Heart right ventricle (tissue), 16 donors: Measurements from ENCODE around the gene ARHGEF7. TPM values are rescaled to one million over a fixed set of nuclear protein-coding genes. Genes with fewer than 3 reads are reported as not detected.
A peak's percentile ranks its signal among the peaks of the same experiment; 100 is the strongest.

ENCODE experiments used
- ATAC-seq, 8 donors: fragments of 200-7000 bp; cut with Tn5 transposase; one replicate each; pipeline ENCODE4 v1.9.1; 2020; ENCODE audit warnings: mild to moderate bottlenecking in 8 of 8, moderate library complexity in 8 of 8, moderate number of reproducible peaks in 1 of 8
- DNase-seq, 2 donors: peaks; one replicate each; pipeline ENCODE4 v3.0.0-alpha.2; 2020
- H3K27ac ChIP-seq, 10 donors: fragments of 200-600 bp; sonication (generic) in 2 of 10; one replicate each; pipeline versions ENCODE4 v1.5.0 to v1.8.0; 2020 to 2022; ENCODE audit warnings: mild to moderate bottlenecking in 3 of 10
- H3K27me3 ChIP-seq, 7 donors: fragments of 200-600 bp; one replicate each; pipeline ENCODE4 v1.8.0; 2021 to 2022; ENCODE audit warnings: mild to moderate bottlenecking in 2 of 7
- H3K36me3 ChIP-seq, 9 donors: fragments of 200-600 bp; sonication (generic) in 1 of 9; one replicate each; pipeline versions ENCODE4 v1.5.0 to v1.8.0; 2020 to 2022; ENCODE audit warnings: mild to moderate bottlenecking in 2 of 9
- H3K4me1 ChIP-seq, 9 donors: fragments of 200-600 bp; sonication (generic) in 1 of 9; one replicate each; pipeline versions ENCODE4 v1.5.0 to v1.8.0; 2020 to 2022; ENCODE audit warnings: mild to moderate bottlenecking in 4 of 9
- H3K4me3 ChIP-seq, 10 donors: fragments of 200-600 bp; sonication (generic) in 2 of 10; one replicate each; pipeline versions ENCODE4 v1.5.0 to v1.8.0; 2020 to 2022; ENCODE audit warnings: mild to moderate bottlenecking in 7 of 10, moderate library complexity in 2 of 10
- H3K9me3 ChIP-seq, 11 donors: fragments of 200-600 bp in 10 of 11; sonication (generic) in 2 of 11; one replicate each; pipeline versions ENCODE4 v1.5.0 to v1.8.0; 2013 to 2022; ENCODE audit warnings: mild to moderate bottlenecking in 2 of 11, control low read depth in 1 of 11, moderate library complexity in 1 of 11
- WGBS, 2 donors: extraction: QIAGEN DNeasy Blood & Tissue Kit; methylation state at CpG; one replicate each; pipeline ENCODE4 v1.1.7; 2013; ENCODE audit warnings: inconsistent platforms in 1 of 2; 5-methylcytosine and 5-hydroxymethylcytosine counted together
- intact Hi-C, 10 donors: fragments of 100-400 bp; cut with DNase I; formaldehyde crosslinking; loops; one replicate each; pipeline versions ENCODE4 v1.11.1 to v1.14.2; 2022
- polyA plus RNA-seq, 2 donors: library from polyadenylated mRNA; stranded (reverse); fragments of 200-250 nt; gene quantifications; one replicate each; pipeline ENCODE4 v1.2.3, GENCODE V29; 2013
- total RNA-seq, 10 donors: library from RNA; stranded (reverse); fragmentation: NEBNext Ultra II Directional in 3 of 10; extraction: Animal tissue kit (Norgen Biotek cat#: 25700) in 3 of 10; gene quantifications; one replicate each; pipeline versions ENCODE4 v1.2.1 to v1.2.4, GENCODE V29; 2021 to 2023
- TF ChIP-seq, protein P1 (sequence below), 9 donors: fragments of 200-600 bp; sonication (generic) in 2 of 9; IDR thresholded peaks; one replicate each; pipeline versions ENCODE4 v1.5.0 to v1.8.0; 2021 to 2022; ENCODE audit warnings: antibody characterized with exemption in 9 of 9, mild to moderate bottlenecking in 5 of 9, moderate library complexity in 1 of 9
- donor health status: Arrhythmogenic right ventricular cardiomyopathy.
- donor health status: ischemic (EF 13 %, LVEDD 7.1; RV severe dilation, severe dysfunction).
- donor health status: healthy with polysubstance abuse.
- donor health status: DM: no; HTN: yes; CAD: no.
- donor health status: DM: no; HTN: no; CAD: no.
- donor health status: ischemic (EF 25% LVEDD 6.9; RV normal size, moderate dysfunction).
- donor health status: ischemic (EF 25% LVEDD 5.7; RV mildly dilated, moderate dysfunction).
- donor health status: healthy.
- donor health status: DM: yes; HTN: yes; CAD: no.
- donor health status: Ischemic cardiomyopathy.
- donor health status: ischemic (EF 35%, LVEDD 5.7; RV mildly dilated, moderate dysfunction).
- donor health status: nonischemic (EF 11% LVEDD 7.7; RV severe dilation, severe dysfunction).
- donor health status: DM: yes; HTN: yes; CAD: no.
- donor health status: PGD.
- donor health status: ischemic (EF 29% LVEDD 5.4; RV normal size, mild dysfunction).
- donor health status: nonischemic (EF 23%, LVEDD 6.1; RV moderate dilation, normal function).

The ARHGEF7 gene
- total and polyA plus RNA-seq, 12 donors: 18.4 to 56.6 (median 43.1) TPM

DNA sequence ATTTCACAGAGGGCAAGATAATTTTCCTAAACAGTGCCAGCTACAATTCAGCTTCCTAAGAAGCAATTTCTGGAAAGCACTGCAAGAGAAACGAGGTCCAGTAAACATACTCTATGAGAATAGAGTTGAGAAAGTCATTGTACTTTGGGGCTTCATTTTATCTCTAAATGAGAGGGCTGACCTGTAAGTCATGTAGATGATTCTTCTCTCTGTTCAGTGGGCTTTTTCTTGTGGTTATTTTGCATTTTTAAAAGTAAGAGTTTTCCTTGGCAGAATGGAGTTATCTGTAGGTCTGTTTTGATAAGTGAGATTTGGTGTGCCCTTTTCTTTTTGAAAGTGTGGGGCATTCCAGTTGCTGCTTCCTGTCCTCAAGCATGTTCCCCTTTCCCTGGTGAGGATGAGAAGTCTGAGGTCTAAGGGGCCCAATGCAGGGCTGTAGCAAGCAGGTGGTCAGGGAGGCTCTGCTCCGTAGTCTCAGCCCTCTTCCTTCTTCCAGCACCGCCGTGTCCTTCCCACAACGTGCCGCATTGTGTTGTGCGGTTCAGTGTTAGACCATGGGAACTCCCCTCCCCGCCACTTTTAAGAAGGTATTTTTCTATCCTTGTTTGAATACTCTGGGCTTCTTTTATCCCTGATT is 86.3 kb downstream of the ARHGEF7 start:
- DNase-seq (no peak), ATAC-seq (no peak)
- Histone ChIP-seq H3K27ac (peak overlapping the region in 9 of 10 donors; percentile 54 to 84 (median 79)), H3K4me1 (peaks cover 14 to 73% (median 46%) of the 10 kb centered on the region in 9 donors), H3K4me3 (no peak overlapping the region), H3K9me3 (no peaks in the 10 kb centered on the region), H3K36me3 (peaks cover 0 to 20% (median 0%) of the 10 kb centered on the region in 9 donors), H3K27me3 (no peaks in the 10 kb centered on the region)
- TF ChIP-seq, protein P1, sequence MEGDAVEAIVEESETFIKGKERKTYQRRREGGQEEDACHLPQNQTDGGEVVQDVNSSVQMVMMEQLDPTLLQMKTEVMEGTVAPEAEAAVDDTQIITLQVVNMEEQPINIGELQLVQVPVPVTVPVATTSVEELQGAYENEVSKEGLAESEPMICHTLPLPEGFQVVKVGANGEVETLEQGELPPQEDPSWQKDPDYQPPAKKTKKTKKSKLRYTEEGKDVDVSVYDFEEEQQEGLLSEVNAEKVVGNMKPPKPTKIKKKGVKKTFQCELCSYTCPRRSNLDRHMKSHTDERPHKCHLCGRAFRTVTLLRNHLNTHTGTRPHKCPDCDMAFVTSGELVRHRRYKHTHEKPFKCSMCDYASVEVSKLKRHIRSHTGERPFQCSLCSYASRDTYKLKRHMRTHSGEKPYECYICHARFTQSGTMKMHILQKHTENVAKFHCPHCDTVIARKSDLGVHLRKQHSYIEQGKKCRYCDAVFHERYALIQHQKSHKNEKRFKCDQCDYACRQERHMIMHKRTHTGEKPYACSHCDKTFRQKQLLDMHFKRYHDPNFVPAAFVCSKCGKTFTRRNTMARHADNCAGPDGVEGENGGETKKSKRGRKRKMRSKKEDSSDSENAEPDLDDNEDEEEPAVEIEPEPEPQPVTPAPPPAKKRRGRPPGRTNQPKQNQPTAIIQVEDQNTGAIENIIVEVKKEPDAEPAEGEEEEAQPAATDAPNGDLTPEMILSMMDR (IDR thresholded peaks at IDR 0.05): no peak
- intact Hi-C loops: loop anchor here in 1 of 10 donors (10.0 kb wide), 1 partner anchor 47 kb away; no protein-coding TSS in a partner anchor
- 56 to 73% methylated on average over 8 of the region's 8 CpGs for WGBS, 2 donors

DNA sequence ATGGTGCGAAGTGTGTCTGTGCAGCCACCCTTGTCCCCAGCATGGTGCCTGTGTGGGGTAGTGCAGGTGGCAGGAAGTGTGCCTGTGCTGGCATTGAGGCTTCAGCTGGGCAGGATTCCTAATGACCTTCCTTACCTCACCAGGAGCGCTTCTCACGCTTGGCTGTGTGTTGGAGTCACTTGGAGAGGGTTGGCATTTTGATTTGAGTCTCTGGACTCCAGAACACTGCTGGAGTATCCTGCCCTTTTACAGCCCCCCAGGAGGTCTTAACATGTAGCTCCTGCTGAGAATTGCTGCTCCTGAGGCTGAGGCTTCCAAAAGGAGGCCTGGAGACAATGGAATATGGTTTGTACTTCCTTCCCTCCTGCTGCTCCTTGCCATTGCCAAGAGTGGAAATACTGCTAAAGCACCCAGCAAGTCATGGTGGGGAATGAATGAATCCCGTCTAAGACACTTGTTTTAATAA is 87.1 kb downstream of the ARHGEF7 start:
- TF ChIP-seq, protein P1 (IDR thresholded peaks at IDR 0.05): no peak
- peaks cover 14 to 77% (median 46%) of the 10 kb centered on the region in 9 donors for H3K4me1 ChIP-seq
- intact Hi-C loops: loop anchor here in 1 of 10 donors (10.0 kb wide), 1 partner anchor 47 kb away; no protein-coding TSS in a partner anchor
- no peak for DNase-seq
- no peaks in the 10 kb centered on the region for H3K27me3 ChIP-seq
- H3K36me3 ChIP-seq: peaks cover 0 to 20% (median 0%) of the 10 kb centered on the region in 9 donors
- peak overlapping the region in 3 of 10 donors; percentile 5 to 60 (median 58) for H3K4me3 ChIP-seq
- ATAC-seq: peak in 7 of 8 donors; percentile 10 to 57 (median 23)
- no peaks in the 10 kb centered on the region for H3K9me3 ChIP-seq
- peak overlapping the region; percentile 44 to 84 (median 75) for H3K27ac ChIP-seq
- 37 to 44% methylated on average over 4 of the region's 4 CpGs for WGBS, 2 donors

DNA sequence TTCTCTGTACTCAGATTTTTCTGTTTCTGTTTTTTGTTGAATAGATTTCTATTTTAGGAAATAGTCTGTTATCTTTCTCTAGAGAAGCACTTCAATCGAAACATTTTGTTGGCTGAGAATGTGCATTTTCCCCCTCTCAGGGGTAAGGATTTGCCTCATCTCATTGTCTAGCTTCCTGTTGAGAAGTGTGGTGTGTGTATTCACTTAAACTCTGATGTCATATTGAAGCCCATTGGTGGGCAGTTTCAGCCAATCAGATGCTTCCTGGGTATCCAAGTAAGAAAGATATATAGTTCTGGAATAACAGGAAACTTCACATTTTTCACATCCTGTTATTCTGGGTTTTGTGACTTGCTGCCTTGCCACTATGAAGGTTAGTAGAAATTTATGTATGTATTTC is 87.6 kb downstream of the ARHGEF7 start:
- Histone ChIP-seq H3K27ac (peak overlapping the region; percentile 44 to 84 (median 79)), H3K36me3 (peaks cover 0 to 20% (median 0%) of the 10 kb centered on the region in 9 donors), H3K9me3 (no peaks in the 10 kb centered on the region), H3K27me3 (no peaks in the 10 kb centered on the region), H3K4me3 (peak overlapping the region in 9 of 10 donors; percentile 18 to 60 (median 51)), H3K4me1 (peaks cover 14 to 83% (median 47%) of the 10 kb centered on the region in 9 donors)
- intact Hi-C loops: loop anchor here in 1 of 10 donors (10.0 kb wide), 1 partner anchor 48 kb away; no protein-coding TSS in a partner anchor
- DNase-seq (peak in 1 of 2 donors; percentile 81), ATAC-seq (peak; percentile 65 to 93 (median 84))
- TF ChIP-seq, protein P1 (IDR thresholded peaks at IDR 0.05): no peak
- WGBS, 2 donors: 2 to 4% methylated on average over 1 of the region's 1 CpG

DNA sequence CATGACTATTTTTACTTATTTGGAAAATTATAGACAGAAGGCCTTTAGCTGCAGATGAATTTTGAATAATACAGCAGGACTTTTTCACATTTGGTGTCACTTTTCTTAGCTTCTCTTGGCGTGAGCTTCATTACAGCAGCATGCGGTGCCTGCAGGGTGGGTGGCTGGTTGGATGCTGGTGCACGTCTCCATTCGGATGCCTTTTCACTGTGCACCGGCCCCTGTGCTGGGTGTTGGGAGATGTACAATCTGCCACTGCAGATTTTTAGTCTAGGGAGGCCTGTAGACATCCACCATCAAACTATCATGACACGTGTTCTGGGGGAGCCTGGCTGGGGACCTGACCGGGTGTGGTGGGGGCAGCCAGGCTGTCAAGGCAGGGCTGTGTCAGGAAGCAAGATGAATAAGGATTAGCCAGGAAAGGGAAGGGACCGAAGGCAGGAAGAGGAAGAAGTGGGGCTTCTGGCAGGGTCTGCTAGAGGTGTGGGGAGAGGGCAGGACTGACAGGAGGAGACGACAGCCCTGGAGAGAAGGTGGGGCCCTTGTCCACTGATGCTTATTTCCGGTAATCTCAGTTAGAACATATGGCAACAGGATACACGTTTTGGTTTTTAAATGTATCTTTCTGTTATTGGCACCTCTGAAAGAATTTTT is 88.8 kb downstream of the ARHGEF7 start:
- Histone ChIP-seq H3K9me3 (no peaks in the 10 kb centered on the region), H3K4me3 (peak overlapping the region in 9 of 10 donors; percentile 18 to 60 (median 51)), H3K4me1 (peaks cover 14 to 94% (median 58%) of the 10 kb centered on the region in 9 donors), H3K27ac (peak overlapping the region; percentile 42 to 84 (median 79)), H3K27me3 (no peaks in the 10 kb centered on the region), H3K36me3 (peaks cover 0 to 15% (median 0%) of the 10 kb centered on the region in 9 donors)
- intact Hi-C loops: loop anchor here in 2 of 10 donors (2.0 to 10.0 kb wide), 2 partner anchors 49 to 51 kb away; no protein-coding TSS in a partner anchor
- no peak for DNase-seq
- TF ChIP-seq, protein P1 (IDR thresholded peaks at IDR 0.05): no peak
- ATAC-seq: peak; percentile 14 to 73 (median 45)
- 37 to 48% methylated on average over 11 of the region's 11 CpGs for WGBS, 2 donors
